RWPE2 (cell line): ENCODE measurements around the gene HERC3.

Experiments
- ATAC-seq: fragments of 200-7000 bp; cut with Tn5 transposase; 3 replicates; pipeline ENCODE4 v1.9.1; 2021; ENCODE audit warnings: low read depth
- DNase-seq: peaks from one replicate; pipeline ENCODE4 v3.0.0-alpha.2; 2020; ENCODE audit warnings: low spot score
- H3K27ac ChIP-seq: fragments of 450-650 bp; 2 replicates; pipeline ENCODE4 v1.5.1; 2017; ENCODE audit warnings: mild to moderate bottlenecking; ENCODE audit not compliant: poor library complexity, severe bottlenecking
- H3K27me3 ChIP-seq: fragments of 250-450 bp; sonication (Bioruptor Pico); 2 replicates; pipeline ENCODE4 v1.5.1; 2021; ENCODE audit warnings: mild to moderate bottlenecking, moderate library complexity; ENCODE audit not compliant: insufficient read depth, poor library complexity, severe bottlenecking
- H3K36me3 ChIP-seq: fragments of 250-450 bp; sonication (Bioruptor Pico); 2 replicates; pipeline ENCODE4 v1.5.1; 2020; ENCODE audit warnings: low read depth, mild to moderate bottlenecking, moderate library complexity
- H3K4me1 ChIP-seq: fragments of 250-450 bp; sonication (Bioruptor Pico); 2 replicates; pipeline ENCODE4 v1.5.1; 2021; ENCODE audit warnings: mild to moderate bottlenecking, moderate library complexity; ENCODE audit not compliant: insufficient read depth, poor library complexity, severe bottlenecking
- H3K4me3 ChIP-seq: fragments of 250-450 bp; sonication (Bioruptor Pico); 2 replicates; pipeline ENCODE4 v1.5.1; 2021; ENCODE audit warnings: mild to moderate bottlenecking, moderate library complexity; ENCODE audit not compliant: severe bottlenecking
- H3K9me3 ChIP-seq: fragments of 250-450 bp; sonication (Bioruptor Pico); 2 replicates; pipeline ENCODE4 v1.5.1; 2021; ENCODE audit warnings: mild to moderate bottlenecking, moderate library complexity; ENCODE audit not compliant: severe bottlenecking
- TF ChIP-seq, protein P1 (sequence below): fragments of 450-650 bp; IDR thresholded peaks from one replicate; pipeline ENCODE4 v1.5.1; 2017; ENCODE audit warnings: mild to moderate bottlenecking, moderate library complexity; ENCODE audit not compliant: poor library complexity, severe bottlenecking

The HERC3 gene

DNA sequence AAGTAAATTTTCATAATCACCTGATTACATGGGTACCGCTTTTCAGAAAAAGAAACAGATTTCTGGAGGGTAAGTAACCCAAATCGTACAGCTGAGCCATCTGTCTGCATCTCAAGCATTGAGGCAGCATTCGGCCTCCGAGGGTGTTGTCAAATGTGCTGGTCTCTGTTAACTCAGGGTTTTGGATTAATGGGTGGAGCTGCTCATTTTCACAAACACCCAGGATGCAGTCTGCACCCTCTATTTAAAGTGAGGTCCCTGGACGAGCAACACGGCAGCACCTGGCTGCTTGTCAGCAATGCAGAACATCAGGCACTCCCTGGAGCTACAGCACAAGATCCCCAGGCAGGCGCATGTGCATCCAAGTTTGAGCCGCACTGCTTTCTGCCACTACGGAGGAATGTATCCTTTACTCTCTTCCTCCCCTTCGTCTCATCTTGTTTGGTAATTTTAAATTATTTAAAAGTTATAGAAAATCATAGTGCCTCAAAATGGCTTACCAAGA lies 130.0 kb downstream of the HERC3 start:
- H3K27me3 ChIP-seq: no peaks in the 10 kb centered on the region
- no peak overlapping the region for H3K27ac ChIP-seq
- ATAC-seq (no peak), DNase-seq (no peak)
- H3K4me3 ChIP-seq: no peak overlapping the region
- peaks cover 81% of the 10 kb centered on the region for H3K36me3 ChIP-seq
- no peaks in the 10 kb centered on the region for H3K4me1 ChIP-seq
- no peaks in the 10 kb centered on the region for H3K9me3 ChIP-seq
- TF ChIP-seq, protein P1, sequence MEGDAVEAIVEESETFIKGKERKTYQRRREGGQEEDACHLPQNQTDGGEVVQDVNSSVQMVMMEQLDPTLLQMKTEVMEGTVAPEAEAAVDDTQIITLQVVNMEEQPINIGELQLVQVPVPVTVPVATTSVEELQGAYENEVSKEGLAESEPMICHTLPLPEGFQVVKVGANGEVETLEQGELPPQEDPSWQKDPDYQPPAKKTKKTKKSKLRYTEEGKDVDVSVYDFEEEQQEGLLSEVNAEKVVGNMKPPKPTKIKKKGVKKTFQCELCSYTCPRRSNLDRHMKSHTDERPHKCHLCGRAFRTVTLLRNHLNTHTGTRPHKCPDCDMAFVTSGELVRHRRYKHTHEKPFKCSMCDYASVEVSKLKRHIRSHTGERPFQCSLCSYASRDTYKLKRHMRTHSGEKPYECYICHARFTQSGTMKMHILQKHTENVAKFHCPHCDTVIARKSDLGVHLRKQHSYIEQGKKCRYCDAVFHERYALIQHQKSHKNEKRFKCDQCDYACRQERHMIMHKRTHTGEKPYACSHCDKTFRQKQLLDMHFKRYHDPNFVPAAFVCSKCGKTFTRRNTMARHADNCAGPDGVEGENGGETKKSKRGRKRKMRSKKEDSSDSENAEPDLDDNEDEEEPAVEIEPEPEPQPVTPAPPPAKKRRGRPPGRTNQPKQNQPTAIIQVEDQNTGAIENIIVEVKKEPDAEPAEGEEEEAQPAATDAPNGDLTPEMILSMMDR: no peak

DNA sequence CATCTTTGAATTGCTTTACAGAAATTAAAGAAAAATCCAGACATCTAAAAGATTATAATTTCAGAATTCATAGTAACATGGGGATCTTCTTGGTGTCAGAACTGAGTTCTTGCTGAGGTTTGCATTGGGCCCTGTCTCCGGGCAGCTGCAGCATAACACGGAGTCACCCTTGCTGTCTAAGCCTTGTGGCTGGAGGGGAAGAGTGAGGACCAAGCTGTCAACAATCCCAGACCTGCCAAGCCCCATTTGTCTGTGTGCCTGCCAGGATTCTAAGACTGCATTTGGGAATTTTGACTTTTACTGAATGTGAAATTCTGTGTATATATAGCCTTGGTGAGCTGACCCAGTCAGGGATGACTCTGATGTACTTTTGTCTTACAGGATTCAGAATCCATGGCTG lies 130.5 kb downstream of the HERC3 start:
- ATAC-seq: no peak
- no peaks in the 10 kb centered on the region for H3K27me3 ChIP-seq
- H3K36me3 ChIP-seq: peaks cover 81% of the 10 kb centered on the region
- TF ChIP-seq, protein P1: no peak
- no peak overlapping the region for H3K27ac ChIP-seq
- no peak for DNase-seq
- H3K4me1 ChIP-seq: no peaks in the 10 kb centered on the region
- H3K9me3 ChIP-seq: no peaks in the 10 kb centered on the region
- no peak overlapping the region for H3K4me3 ChIP-seq

DNA sequence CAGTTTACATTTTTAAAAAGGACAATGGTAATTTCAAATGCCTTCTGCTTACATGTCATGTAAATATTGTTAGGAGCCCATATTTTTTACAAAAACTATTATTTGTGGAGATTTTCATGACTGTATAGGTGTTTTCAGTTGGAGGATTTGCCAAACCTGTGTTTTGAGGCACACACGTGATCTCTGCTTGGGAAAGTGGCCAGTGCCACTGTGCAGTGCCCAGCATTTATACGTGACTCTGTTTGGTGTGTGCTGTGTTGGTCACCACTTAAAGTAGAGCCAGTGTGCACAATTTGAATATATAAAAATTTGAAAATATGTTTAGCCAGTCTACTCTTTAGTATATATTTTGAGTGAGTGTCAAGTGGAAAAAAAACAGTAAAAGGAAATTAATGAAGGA lies 132.1 kb downstream of the HERC3 start:
- no peaks in the 10 kb centered on the region for H3K4me1 ChIP-seq
- no peak overlapping the region for H3K27ac ChIP-seq
- H3K27me3 ChIP-seq: no peaks in the 10 kb centered on the region
- no peak for ATAC-seq
- H3K4me3 ChIP-seq: no peak overlapping the region
- no peaks in the 10 kb centered on the region for H3K9me3 ChIP-seq
- DNase-seq: no peak
- peaks cover 80% of the 10 kb centered on the region for H3K36me3 ChIP-seq
- TF ChIP-seq, protein P1: no peak

DNA sequence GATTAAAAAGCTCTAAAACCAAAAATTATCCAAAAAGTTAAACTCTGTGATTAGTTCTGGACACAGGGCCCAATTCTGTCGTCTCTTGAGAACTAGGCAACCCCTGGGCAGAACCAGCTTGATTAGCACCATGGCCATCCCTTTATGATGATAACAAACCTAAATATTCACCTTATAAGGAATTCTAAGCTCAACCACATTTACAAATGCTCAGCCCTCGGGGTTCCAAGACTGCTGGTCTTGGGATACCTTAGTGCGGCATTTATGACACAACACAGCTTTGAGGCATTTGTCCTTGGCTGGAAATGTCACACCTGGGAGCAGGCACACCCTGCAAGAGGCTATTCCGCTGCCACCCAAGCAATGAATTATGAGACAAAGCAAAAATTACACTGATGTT lies 132.9 kb downstream of the HERC3 start:
- DNase-seq: no peak
- H3K27ac ChIP-seq: no peak overlapping the region

DNA sequence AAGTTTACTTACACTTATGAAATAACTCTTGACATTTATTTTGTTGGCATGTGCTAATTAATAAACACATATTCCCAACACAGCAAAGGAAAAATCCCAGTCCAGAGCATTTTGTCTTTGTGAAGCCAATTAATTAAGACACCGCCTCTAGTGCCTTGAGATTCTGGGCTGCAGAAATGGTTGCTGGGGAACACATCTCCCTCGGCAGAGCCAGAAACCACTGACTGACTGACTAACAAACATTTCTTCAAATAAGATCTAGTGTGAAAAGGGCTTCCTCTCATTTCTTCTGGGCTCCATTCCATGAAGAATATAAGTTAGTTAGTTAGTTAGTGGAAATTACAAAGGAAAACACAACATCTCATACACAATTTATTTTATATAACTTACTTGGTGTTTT lies 133.7 kb downstream of the HERC3 start:
- TF ChIP-seq, protein P1: no peak
- Histone ChIP-seq H3K36me3 (peaks cover 67% of the 10 kb centered on the region), H3K9me3 (no peaks in the 10 kb centered on the region), H3K27me3 (no peaks in the 10 kb centered on the region), H3K27ac (no peak overlapping the region), H3K4me1 (no peaks in the 10 kb centered on the region), H3K4me3 (no peak overlapping the region)
- ATAC-seq (no peak), DNase-seq (no peak)

More for the DNA sequence above, 132.9 kb downstream of the HERC3 start:
- ATAC-seq: no peak
- no peak overlapping the region for H3K4me3 ChIP-seq
- H3K9me3 ChIP-seq: no peaks in the 10 kb centered on the region
- H3K36me3 ChIP-seq: peaks cover 74% of the 10 kb centered on the region
- no peaks in the 10 kb centered on the region for H3K4me1 ChIP-seq
- TF ChIP-seq, protein P1: no peak
- H3K27me3 ChIP-seq: no peaks in the 10 kb centered on the region
